Hippocampal formation (tissue), 2 donors: ENCODE results near the gene SLC39A13.

Source experiments
- DNase-seq, 2 donors: peaks; one replicate each; lab custom pipeline; 2025; lab: John Stamatoyannopoulos, UW

The SLC39A13 gene

GRCh38 chr11:47403135-47403534 is 5.3 kb upstream of the SLC39A13 start:
- no peak for DNase-seq

GRCh38 chr11:47403571-47403970 is 4.8 kb upstream of the SLC39A13 start:
- no peak for DNase-seq

DNA sequence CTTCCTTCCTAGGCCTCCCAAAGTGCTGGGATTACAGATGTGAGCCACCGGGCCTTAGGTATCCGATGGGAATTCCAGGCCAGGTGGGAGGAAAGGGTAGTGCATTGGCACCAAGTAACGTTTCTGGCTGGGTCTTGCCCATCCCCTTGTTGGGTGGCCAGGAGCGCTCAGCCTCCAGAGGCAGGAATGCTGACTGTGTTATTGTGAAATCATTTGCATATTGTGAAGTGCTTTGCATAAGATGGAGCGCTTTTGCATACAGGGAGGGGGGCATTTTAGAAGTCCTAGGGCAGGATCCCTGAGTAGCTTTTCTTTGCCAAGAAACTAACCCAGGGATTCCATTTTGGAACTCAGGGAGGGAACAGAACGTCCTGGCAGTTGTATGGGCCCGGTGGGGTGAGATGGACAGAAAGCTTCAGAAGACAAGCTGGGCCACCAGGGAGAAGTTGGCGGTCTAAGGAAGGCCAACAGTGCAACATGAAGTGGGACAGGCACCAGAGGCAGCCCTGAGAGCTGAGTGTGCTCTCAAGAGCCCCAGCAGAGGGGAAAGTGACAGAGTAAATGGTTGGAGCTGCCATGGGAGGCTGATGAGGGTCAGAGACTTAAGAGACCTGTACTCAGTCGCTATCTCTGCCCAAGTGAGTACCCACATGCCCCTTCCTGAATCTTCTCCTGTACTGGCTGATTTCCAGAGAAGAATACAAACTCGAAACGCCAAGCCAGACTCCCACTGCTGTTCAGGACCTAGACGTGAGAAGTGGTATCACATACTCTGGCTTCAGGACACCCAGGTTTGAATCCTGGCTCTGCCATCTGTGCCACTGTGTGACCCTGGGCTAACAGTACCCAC is 1.3 kb upstream of the SLC39A13 start:
- no peak for DNase-seq

DNA sequence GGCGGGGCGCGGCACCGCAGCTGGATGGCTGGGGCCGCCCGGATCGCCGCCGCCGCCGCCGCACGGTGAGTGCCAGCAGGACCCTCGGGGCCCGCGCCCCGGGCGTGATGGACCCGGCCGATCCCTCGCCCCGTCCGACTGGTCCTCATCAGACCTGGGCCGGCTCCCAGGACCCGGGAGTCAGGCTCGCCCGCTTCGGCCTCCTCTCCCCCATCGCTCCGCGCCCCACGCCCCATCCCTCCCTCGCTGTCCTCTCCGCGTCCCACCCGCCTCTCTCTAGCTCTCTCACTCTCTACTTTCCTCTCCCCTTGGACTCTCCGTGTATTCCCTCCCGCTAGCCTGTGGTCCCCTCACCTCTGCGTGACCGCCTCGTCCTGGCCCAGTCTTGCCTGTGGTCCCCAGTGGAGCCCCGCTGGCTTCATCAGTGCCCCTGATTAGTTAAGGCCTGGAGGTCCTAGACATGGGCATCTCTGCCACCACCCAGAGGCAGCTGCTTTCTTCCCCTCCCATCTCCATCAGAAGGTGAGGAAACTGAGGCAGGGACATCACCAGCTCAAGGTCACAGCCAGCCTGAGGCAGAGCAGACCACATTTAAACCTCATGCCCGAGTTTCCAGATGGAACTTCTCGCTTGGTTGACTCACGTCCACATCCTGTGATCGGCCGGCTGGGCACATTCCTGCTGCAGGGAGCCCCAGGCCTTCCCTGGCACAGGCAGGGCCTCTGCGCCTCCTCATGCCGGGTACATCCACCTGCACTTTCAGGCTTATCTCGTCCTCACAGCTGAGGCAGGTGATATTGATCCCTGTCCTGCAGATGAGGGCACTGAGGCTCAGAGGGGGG is 429 bp downstream of the SLC39A13 start:
- no peak for DNase-seq

DNA sequence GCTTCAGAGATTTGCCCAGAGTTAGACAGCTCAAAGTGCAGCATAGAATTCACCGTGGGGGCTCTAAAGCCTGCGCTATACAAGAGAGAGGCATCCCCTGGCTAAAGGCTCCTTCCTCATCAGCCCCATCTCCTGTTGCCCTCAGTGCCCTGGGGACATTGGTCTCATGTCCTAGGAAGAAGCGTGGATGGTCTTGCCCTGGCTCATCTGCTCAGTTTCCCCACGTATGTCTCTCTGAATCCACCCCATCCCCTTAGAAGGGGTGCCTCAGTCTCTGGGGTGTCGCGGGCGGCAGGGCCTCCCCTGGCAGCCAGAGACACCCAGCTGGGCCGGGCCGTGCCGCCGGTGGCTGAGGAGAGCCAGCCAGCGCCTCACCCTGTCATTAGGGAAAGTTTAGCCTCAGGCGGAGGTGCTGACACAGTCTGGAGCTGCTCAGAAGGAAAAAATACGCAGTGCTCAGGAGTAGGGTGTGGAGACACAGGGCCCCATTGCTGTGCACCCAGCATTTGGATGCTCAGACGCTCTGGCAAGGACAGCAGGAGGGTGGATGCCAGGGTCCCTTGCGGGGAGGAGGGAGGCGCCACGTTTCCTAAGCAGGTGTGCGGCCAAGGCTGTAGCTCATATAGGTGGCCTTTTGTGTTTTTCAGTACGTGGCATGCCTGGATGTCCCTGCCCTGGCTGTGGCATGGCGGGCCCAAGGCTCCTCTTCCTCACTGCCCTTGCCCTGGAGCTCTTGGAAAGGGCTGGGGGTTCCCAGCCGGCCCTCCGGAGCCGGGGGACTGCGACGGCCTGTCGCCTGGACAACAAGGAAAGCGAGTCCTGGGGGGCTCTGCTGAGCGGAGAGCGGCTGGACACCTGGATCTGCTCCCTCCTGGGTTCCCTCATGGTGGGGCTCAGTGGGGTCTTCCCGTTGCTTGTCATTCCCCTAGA is 1.3 kb downstream of the SLC39A13 start:
- no peak for DNase-seq

DNA sequence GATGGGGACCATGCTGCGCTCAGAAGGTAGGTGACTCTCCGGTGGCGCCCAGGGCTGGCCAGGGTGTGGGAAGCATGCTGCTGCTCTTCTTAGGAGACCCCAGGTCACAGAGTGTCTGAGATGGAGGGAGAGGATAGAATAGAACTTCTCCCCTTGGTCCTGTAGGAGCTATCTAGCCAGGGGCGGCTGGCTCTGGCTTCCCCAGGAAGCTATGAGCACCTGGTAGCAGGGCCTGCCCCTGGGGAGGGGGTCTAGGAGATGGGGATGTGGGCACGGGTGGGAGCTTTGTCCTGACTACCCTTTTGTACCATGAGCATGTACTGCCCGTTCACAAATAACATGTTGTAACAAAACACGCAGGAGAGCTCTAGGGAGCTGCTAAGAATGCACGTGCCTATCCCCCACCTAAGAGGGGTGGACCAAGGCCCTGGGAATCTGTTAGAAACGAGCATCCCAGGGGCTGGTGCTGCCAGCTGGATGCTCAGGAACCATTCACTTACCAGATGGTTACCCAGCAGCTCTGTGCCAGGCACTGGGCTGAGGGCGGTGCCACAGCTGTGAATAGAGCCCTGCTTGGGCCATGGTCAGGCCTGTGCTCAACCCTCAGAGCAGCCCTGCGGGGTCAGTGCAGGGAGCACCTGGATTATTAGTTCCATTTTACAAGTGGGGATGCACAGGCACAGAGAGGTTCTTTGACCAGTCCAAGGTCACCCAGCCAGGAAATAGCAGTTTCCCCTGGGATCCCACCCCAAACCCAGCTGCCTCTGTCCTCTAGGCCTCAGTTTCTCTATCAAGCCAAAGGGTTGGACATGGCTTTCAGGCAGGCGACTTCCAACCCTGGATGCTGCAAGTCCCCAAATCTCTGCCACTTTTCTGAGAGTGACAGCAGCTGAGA is 2.2 kb downstream of the SLC39A13 start:
- DNase-seq = no peak

DNA sequence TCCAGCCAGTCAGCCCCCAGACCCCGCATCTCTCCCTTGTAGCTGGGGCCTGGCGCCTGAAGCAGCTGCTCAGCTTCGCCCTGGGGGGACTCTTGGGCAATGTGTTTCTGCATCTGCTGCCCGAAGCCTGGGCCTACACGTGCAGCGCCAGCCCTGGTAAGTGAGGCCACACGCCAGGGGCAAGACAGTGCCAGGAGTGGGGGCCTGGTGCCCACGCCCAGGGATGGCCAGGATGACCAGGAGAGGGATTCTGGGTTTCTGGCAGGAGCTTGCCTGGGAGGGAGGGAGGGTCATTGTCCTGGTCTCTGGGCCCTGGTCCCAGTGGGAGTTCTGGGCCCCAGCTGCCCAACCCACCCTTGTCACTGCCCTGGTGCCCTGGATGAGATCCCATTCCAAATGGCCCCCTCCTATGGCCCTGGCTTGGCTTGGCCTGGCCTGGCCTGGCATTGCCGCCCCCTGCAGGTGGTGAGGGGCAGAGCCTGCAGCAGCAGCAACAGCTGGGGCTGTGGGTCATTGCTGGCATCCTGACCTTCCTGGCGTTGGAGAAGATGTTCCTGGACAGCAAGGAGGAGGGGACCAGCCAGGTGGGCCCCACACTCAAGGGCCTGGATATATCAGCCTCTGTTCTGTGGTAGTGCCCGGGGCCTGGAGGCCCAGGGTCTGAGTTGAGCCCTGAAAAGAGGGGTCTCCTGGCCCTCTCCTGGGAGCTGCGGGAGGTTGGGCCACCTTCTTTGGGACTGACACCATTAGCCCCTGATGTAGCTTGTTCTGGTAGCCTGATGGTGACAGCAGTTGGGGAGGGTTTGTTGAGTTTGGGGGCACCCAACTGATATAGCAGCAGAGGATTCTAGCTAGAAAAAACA is 3.7 kb downstream of the SLC39A13 start:
- peak in 1 of 2 donors; percentile 28 for DNase-seq

GRCh38 chr11:47413351-47413750 is 5.0 kb downstream of the SLC39A13 start:
- no peak for DNase-seq

DNA sequence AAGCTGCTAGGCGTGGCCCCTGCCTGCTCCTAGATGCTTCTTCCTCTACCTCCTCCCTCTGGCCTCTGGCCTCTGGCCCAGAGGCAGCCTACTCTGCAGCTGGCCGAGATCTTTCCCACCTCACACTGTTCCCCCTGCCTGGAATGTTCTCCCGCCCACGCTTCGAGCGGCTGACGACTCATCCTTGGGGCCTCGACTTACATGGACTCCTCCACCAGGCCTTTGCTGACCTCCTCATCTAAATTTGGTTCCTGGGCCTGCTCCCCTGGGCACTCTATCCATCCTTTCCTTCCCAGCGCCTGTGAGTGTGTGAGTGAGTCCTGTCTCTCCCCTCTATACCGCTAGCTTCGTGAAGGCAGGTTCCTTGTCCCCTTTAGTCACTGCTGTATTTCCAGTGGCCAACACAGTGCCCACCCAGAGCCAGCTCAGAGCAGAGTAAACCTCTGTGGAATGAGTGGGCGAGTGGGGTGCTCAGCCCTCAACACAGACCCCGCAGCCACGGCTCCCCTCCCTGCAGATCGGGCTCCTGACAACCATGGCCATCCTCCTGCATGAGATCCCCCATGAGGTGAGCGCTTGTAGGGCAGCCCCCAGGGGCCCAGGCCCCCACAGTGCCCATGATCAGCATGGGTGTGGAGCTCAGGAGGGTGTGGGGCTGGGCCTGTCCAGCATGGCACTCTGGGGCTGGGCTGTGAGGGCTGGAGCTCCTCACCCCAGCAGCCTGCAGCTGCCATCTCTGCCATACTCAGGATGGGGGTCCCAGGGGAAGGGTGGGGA is 5.7 kb downstream of the SLC39A13 start:
- DNase-seq = no peak

GRCh38 chr11:47414685-47415070 is 6.3 kb downstream of the SLC39A13 start:
- DNase-seq = no peak

- no peak for DNase-seq
Measured at GRCh38 chr11:47415091-47415854, 6.9 kb downstream of the SLC39A13 start.

DNA sequence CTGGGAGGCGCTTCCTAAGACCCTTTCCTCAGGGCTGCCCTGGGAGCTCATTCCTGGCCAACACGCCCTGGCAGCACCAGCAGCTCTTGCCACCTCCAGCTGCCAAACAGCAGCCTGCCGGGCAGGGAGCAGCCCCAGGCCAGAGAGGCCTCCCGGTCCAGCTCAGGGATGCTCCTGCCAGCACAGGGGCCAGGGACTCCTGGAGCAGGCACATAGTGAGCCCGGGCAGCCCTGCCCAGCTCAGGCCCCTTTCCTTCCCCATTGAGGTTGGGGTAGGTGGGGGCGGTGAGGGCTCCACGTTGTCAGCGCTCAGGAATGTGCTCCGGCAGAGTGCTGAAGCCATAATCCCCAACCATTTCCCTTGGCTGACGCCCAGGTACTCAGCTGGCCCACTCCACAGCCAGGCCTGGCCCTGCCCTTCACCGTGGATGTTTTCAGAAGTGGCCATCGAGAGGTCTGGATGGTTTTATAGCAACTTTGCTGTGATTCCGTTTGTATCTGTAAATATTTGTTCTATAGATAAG is 7.6 kb downstream of the SLC39A13 start:
- DNase-seq = no peak

DNA sequence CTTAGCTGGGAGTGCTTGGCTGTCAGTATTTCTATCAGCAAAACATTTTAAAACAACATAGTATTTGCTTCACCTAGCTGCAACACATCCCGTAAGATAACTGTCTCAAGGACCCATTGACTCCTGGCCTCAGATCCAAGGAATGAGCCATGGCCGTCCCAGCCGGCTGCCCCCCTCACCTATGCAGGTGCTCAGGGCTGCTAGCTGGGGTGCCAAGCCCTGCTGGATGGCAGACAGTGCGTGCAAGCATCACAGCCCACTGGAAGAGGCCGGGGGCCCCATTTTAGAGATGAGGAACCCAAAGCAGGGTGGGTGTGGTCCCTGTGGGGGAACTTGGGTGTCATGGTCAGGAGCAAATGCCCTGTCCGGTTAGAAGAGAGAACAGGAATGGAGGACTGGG is 9.3 kb downstream of the SLC39A13 start:
- DNase-seq = no peak

GRCh38 chr11:47418454-47419259 is 10.3 kb downstream of the SLC39A13 start:
- no peak for DNase-seq

DNA sequence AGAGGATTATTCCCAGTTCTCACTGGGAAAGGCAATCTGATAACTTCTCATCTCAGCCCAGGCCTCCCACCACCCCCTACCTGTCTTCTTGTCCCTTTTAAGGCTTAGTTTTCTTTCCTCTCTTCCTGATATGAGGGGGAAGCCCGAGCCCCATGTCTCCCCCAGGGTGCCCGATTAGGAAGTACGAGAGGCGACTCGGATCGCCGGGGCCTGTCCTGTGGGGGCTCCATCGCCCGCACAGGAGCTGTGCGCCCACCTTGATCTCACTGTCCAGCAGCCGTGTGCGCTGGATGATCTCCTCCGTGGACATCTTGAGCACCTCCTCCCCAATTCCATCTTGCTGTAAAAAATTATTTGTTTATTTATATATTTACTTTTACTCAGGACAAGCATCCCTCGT is 17.2 kb downstream of the SLC39A13 start:
- no peak for DNase-seq

GRCh38 chr11:47426062-47426956 is 17.9 kb downstream of the SLC39A13 start, which contains the start of gene PSMC3:
TSS of gene PSMC3 (minus strand) at chr11:47426439. CDS start at chr11:47426279, 160 bp downstream.
- peak; percentile 96 to 98 for DNase-seq
